Liver (tissue), 9 donors: ENCODE data around the gene RIMBP2. TPM values are rescaled to one million over a fixed set of nuclear protein-coding genes. Genes with fewer than 3 reads are reported as not detected.

ENCODE experiments used
- DNase-seq: peaks from one replicate; pipeline ENCODE4 v3.0.0-alpha.2; 2017; ENCODE audit warnings: low spot score
- H3K27ac ChIP-seq, 2 donors: one replicate each; pipeline ENCODE4 v1.7.0; 2013; ENCODE audit warnings: inconsistent platforms in 2 of 2, low read length in 2 of 2, control low read depth in 1 of 2, low read depth in 1 of 2, mild to moderate bottlenecking in 1 of 2
- H3K27me3 ChIP-seq, 4 donors: one replicate each; pipeline versions ENCODE4 v1.6.1 to v1.7.0; 2013; ENCODE audit warnings: low read length in 3 of 4, inconsistent platforms in 1 of 4, mild to moderate bottlenecking in 1 of 4, moderate library complexity in 1 of 4; ENCODE audit not compliant: control insufficient read depth in 4 of 4, insufficient read depth in 4 of 4
- H3K36me3 ChIP-seq, 4 donors: one replicate each; pipeline versions ENCODE4 v1.6.1 to v1.7.0; 2013; ENCODE audit warnings: low read length in 3 of 4, mild to moderate bottlenecking in 3 of 4, low read depth in 1 of 4, moderate library complexity in 1 of 4; ENCODE audit not compliant: control insufficient read depth in 4 of 4, insufficient read depth in 3 of 4
- H3K4me1 ChIP-seq, 4 donors: one replicate each; pipeline versions ENCODE4 v1.6.1 to v1.7.0; 2013; ENCODE audit warnings: low read length in 3 of 4, mild to moderate bottlenecking in 3 of 4, moderate library complexity in 1 of 4; ENCODE audit not compliant: control insufficient read depth in 4 of 4, insufficient read depth in 4 of 4
- H3K4me3 ChIP-seq, 3 donors: one replicate each; pipeline versions ENCODE4 v1.6.1 to v1.7.0; 2013; ENCODE audit warnings: low read length in 3 of 3, control low read depth in 1 of 3, low read depth in 1 of 3, mild to moderate bottlenecking in 1 of 3
- H3K9ac ChIP-seq, 2 donors: one replicate each; pipeline ENCODE4 v1.7.0; 2013; ENCODE audit warnings: low read length in 2 of 2, mild to moderate bottlenecking in 2 of 2, moderate library complexity in 2 of 2, control low read depth in 1 of 2, low read depth in 1 of 2
- H3K9me3 ChIP-seq, 4 donors: one replicate each; pipeline versions ENCODE4 v1.6.1 to v1.7.0; 2013; ENCODE audit warnings: low read length in 3 of 4; ENCODE audit not compliant: control insufficient read depth in 4 of 4
- EGR1 ChIP-seq, 2 donors: IDR thresholded peaks; 2 replicates each; pipeline ENCODE4 v1.6.1; 2016 to 2018; ENCODE audit warnings: antibody characterized with exemption in 2 of 2, low read depth in 2 of 2
- FOXA2 ChIP-seq: IDR thresholded peaks from 2 replicates; pipeline ENCODE4 v1.6.1; 2016; ENCODE audit warnings: antibody characterized with exemption
- GABPA ChIP-seq, 2 donors: IDR thresholded peaks in 1 of 2; conservative IDR thresholded peaks in 1 of 2; 2 replicates each; pipeline ENCODE4 v1.6.1; 2016; ENCODE audit warnings: antibody characterized with exemption in 2 of 2, mild to moderate bottlenecking in 1 of 2, moderate library complexity in 1 of 2
- HNF4A ChIP-seq, 2 donors: conservative IDR thresholded peaks; 2 replicates each; pipeline ENCODE4 v1.6.1; 2016; ENCODE audit warnings: antibody characterized with exemption in 2 of 2, mild to moderate bottlenecking in 2 of 2
- HNF4G ChIP-seq: IDR thresholded peaks from 2 replicates; pipeline ENCODE4 v1.6.1; 2016; ENCODE audit warnings: antibody characterized with exemption
- JUND ChIP-seq, 2 donors: IDR thresholded peaks; 2 replicates each; pipeline ENCODE4 v1.6.1; 2016; ENCODE audit warnings: antibody characterized with exemption in 2 of 2
- NR2F2 ChIP-seq: IDR thresholded peaks from 2 replicates; pipeline ENCODE4 v1.6.1; 2016; ENCODE audit warnings: antibody characterized with exemption
- RAD21 ChIP-seq, 2 donors: IDR thresholded peaks; 2 replicates each; pipeline ENCODE4 v1.6.1; 2016; ENCODE audit warnings: antibody characterized with exemption in 2 of 2, mild to moderate bottlenecking in 2 of 2
- RXRA ChIP-seq, 2 donors: IDR thresholded peaks; 2 replicates each; pipeline ENCODE4 v1.6.1; 2017 to 2018; ENCODE audit warnings: antibody characterized with exemption in 2 of 2, mild to moderate bottlenecking in 1 of 2
- SP1 ChIP-seq: IDR thresholded peaks from 2 replicates; pipeline ENCODE4 v1.6.1; 2018; ENCODE audit warnings: antibody characterized with exemption, mild to moderate bottlenecking
- WGBS: extraction: QIAGEN DNeasy Blood & Tissue Kit; methylation state at CpG from one replicate; pipeline ENCODE4 v1.1.7; 2013; 5-methylcytosine and 5-hydroxymethylcytosine counted together
- polyA plus RNA-seq, 2 donors: library from polyadenylated mRNA; stranded (reverse) in 1 of 2; unstranded in 1 of 2; fragments of 200-250 nt in 1 of 2; fragments of >200 nt in 1 of 2; fragmentation: Nextera tagmentation in 1 of 2; extraction: Ambion mirVana in 1 of 2; gene quantifications; one replicate each; pipeline versions ENCODE4 v1.2.1 to v1.2.3, GENCODE V29; 2013 to 2015
- total RNA-seq, 2 donors: library from RNA; depleted of rRNA; stranded (reverse); fragments of >200 nt; gene quantifications; one replicate each; pipeline ENCODE4 v1.2.3, GENCODE V29; 2014
- TF ChIP-seq, protein P1 (sequence below): IDR thresholded peaks from 2 replicates; pipeline ENCODE4 v1.6.1; 2016; ENCODE audit warnings: antibody characterized with exemption
- TF ChIP-seq, protein P2 (sequence below): IDR thresholded peaks from 2 replicates; pipeline ENCODE4 v1.6.1; 2016; ENCODE audit warnings: antibody characterized with exemption, mild to moderate bottlenecking
- TF ChIP-seq, protein P3 (sequence below): IDR thresholded peaks from 2 replicates; pipeline ENCODE4 v1.6.1; 2016; ENCODE audit warnings: antibody characterized with exemption
- TF ChIP-seq, protein P4 (sequence below): IDR thresholded peaks from 2 replicates; pipeline ENCODE4 v1.6.1; 2016; ENCODE audit warnings: antibody characterized with exemption
- TF ChIP-seq, protein P5 (sequence below): fragments of 150-350 bp; IDR thresholded peaks from 2 replicates; pipeline ENCODE4 v1.5.1; 2017; ENCODE audit warnings: improper control_type of control experiment, low read depth, low read length; ENCODE audit not compliant: missing input control
- donor health status: healthy.
- donor health status: healthy.
- donor health status: healthy.
- donor health status: healthy.
- donor health status: healthy.

Gene RIMBP2
- total and polyA plus RNA-seq, 4 donors = 0.01 to 0.17 (median 0.09) TPM; not detected in 1

DNA sequence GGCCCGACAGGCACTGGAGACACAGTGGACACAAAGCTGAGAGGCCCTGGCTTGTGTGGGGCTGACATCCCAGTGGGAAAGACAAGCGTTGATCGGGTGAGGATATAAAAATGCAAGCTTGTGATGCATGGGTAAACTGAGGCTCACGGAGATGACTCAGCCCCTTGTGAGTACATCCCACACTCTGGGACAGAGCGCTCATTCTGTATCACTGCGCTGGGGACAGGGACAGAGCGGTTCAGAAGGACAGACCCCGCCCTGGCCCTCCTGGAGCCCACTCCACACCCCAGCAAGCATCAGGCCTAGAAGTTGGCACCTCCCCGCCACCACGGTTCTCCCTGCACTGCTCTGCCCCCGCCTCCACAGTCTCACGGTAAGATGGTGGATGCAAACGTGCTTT, 222.1 kb downstream of the RIMBP2 start:
- Histone ChIP-seq H3K4me1 (no peaks in the 10 kb centered on the region), H3K9ac (no peak overlapping the region), H3K27ac (no peak overlapping the region), H3K27me3 (no peaks in the 10 kb centered on the region), H3K36me3 (no peaks in the 10 kb centered on the region), H3K9me3 (peaks cover 0 to 6% (median 1%) of the 10 kb centered on the region in 4 donors), H3K4me3 (no peak overlapping the region)
- TF ChIP-seq RAD21 (IDR thresholded peaks at IDR 0.05) (no peak), HNF4A (conservative IDR thresholded peaks at IDR 0.05) (no peak), FOXA2 (no peak), JUND (IDR thresholded peaks at IDR 0.05) (no peak), GABPA (IDR thresholded peaks at IDR 0.05 in 1 of 2, conservative IDR thresholded peaks at IDR 0.05 in 1 of 2) (no peak), RXRA (IDR thresholded peaks at IDR 0.05) (no peak), SP1 (no peak), NR2F2 (no peak), EGR1 (IDR thresholded peaks at IDR 0.05; ENCODE audit: low read depth in 2 of 2) (no peak), HNF4G (no peak)
- TF ChIP-seq, protein P1, sequence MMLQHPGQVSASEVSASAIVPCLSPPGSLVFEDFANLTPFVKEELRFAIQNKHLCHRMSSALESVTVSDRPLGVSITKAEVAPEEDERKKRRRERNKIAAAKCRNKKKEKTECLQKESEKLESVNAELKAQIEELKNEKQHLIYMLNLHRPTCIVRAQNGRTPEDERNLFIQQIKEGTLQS = no peak
- TF ChIP-seq, protein P2, sequence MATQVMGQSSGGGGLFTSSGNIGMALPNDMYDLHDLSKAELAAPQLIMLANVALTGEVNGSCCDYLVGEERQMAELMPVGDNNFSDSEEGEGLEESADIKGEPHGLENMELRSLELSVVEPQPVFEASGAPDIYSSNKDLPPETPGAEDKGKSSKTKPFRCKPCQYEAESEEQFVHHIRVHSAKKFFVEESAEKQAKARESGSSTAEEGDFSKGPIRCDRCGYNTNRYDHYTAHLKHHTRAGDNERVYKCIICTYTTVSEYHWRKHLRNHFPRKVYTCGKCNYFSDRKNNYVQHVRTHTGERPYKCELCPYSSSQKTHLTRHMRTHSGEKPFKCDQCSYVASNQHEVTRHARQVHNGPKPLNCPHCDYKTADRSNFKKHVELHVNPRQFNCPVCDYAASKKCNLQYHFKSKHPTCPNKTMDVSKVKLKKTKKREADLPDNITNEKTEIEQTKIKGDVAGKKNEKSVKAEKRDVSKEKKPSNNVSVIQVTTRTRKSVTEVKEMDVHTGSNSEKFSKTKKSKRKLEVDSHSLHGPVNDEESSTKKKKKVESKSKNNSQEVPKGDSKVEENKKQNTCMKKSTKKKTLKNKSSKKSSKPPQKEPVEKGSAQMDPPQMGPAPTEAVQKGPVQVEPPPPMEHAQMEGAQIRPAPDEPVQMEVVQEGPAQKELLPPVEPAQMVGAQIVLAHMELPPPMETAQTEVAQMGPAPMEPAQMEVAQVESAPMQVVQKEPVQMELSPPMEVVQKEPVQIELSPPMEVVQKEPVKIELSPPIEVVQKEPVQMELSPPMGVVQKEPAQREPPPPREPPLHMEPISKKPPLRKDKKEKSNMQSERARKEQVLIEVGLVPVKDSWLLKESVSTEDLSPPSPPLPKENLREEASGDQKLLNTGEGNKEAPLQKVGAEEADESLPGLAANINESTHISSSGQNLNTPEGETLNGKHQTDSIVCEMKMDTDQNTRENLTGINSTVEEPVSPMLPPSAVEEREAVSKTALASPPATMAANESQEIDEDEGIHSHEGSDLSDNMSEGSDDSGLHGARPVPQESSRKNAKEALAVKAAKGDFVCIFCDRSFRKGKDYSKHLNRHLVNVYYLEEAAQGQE = no peak
- TF ChIP-seq, protein P3, sequence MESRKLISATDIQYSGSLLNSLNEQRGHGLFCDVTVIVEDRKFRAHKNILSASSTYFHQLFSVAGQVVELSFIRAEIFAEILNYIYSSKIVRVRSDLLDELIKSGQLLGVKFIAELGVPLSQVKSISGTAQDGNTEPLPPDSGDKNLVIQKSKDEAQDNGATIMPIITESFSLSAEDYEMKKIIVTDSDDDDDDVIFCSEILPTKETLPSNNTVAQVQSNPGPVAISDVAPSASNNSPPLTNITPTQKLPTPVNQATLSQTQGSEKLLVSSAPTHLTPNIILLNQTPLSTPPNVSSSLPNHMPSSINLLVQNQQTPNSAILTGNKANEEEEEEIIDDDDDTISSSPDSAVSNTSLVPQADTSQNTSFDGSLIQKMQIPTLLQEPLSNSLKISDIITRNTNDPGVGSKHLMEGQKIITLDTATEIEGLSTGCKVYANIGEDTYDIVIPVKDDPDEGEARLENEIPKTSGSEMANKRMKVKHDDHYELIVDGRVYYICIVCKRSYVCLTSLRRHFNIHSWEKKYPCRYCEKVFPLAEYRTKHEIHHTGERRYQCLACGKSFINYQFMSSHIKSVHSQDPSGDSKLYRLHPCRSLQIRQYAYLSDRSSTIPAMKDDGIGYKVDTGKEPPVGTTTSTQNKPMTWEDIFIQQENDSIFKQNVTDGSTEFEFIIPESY = no peak
- TF ChIP-seq, protein P4, sequence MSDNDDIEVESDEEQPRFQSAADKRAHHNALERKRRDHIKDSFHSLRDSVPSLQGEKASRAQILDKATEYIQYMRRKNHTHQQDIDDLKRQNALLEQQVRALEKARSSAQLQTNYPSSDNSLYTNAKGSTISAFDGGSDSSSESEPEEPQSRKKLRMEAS = no peak
- DNase-seq = no peak
- WGBS = 71% methylated on average over 13 of the region's 13 CpGs

DNA sequence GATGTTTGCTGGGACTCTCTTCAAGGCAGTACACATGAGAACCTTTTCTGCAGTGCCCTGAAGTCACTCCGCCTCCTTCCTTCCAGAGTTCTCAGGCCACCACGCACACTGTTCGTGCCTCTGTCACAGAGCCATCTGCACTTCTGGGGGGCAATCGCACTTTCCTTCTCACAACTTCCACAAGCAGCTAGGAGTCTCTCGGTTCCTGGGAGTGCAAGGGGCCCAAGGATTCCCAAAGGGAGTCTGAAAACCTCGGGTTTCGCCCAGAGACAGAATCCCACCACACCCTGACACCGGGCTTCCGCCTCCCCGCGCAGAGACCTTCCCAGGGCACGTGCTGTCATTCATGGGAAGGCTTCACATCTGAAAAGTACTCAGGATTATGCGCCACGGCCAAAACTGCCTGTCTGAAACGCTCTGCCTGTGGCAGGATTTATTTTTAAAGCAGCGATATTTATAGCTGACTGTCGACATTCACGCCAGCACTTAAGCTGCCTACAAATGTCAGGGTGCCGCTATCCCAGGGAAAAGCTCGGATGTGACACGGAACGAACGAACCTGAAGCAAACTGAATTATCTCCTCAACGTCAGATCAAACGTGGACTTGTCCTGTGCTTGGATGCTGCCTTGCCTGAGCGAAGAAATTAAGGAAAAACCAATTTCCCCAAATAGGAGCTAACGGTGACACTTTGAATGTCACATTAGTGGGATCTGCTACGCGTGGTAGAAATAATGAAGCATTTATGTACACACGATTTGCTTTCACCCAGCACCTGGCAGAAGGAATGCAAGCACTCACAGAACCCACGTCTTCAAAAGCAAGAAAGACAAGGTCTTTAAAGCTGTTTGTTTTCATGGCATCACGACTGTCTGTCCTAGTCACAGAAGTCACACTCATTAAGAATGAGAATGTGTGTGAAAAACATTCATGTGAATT, 224.4 kb downstream of the RIMBP2 start:
- Histone ChIP-seq H3K9ac (no peak overlapping the region), H3K27ac (no peak overlapping the region), H3K4me3 (no peak overlapping the region), H3K9me3 (peaks cover 0 to 6% (median 5%) of the 10 kb centered on the region in 4 donors), H3K27me3 (no peaks in the 10 kb centered on the region), H3K4me1 (no peaks in the 10 kb centered on the region), H3K36me3 (no peaks in the 10 kb centered on the region)
- WGBS = 68% methylated on average over 32 of the region's 32 CpGs
- no peak for DNase-seq
- no peak for TF ChIP-seq JUND (IDR thresholded peaks at IDR 0.05)
- no peak for TF ChIP-seq NR2F2
- TF ChIP-seq, protein P2 = no peak
- TF ChIP-seq, protein P5, sequence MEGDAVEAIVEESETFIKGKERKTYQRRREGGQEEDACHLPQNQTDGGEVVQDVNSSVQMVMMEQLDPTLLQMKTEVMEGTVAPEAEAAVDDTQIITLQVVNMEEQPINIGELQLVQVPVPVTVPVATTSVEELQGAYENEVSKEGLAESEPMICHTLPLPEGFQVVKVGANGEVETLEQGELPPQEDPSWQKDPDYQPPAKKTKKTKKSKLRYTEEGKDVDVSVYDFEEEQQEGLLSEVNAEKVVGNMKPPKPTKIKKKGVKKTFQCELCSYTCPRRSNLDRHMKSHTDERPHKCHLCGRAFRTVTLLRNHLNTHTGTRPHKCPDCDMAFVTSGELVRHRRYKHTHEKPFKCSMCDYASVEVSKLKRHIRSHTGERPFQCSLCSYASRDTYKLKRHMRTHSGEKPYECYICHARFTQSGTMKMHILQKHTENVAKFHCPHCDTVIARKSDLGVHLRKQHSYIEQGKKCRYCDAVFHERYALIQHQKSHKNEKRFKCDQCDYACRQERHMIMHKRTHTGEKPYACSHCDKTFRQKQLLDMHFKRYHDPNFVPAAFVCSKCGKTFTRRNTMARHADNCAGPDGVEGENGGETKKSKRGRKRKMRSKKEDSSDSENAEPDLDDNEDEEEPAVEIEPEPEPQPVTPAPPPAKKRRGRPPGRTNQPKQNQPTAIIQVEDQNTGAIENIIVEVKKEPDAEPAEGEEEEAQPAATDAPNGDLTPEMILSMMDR = no peak
- no peak for TF ChIP-seq FOXA2
- TF ChIP-seq, protein P3 = no peak
- TF ChIP-seq, protein P1 = no peak
- TF ChIP-seq SP1 = no peak
- TF ChIP-seq RXRA (IDR thresholded peaks at IDR 0.05) = no peak
